SU-DHL-6 (cell line): ENCODE data around the gene NCAPH2.

Source experiments
- CTCF ChIP-seq: fragments of 200-600 bp; sonication (generic); IDR thresholded peaks from one replicate; pipeline ENCODE4 v1.5.1; 2017; ENCODE audit warnings: antibody characterized with exemption, mild to moderate bottlenecking, low read length, moderate library complexity; ENCODE audit not compliant: insufficient read depth, poor library complexity, severe bottlenecking
- EZH2phosphoT487 ChIP-seq: fragments of 200-600 bp; sonication (generic), shearing (Covaris generic); conservative IDR thresholded peaks from 2 replicates; pipeline ENCODE4 v1.6.1; 2018; ENCODE audit warnings: mild to moderate bottlenecking, antibody characterized with exemption, low read length, moderate library complexity, mixed read lengths

- TF ChIP-seq CTCF (no peak), EZH2phosphoT487 (no peak)
Measured at GRCh38 chr22:50507421-50507990, 518 bp upstream of the NCAPH2 start, which contains the start of gene LMF2.
